WTC11 (cell line): ENCODE measurements around the gene LRRC7. TPM values are rescaled to one million over a fixed set of nuclear protein-coding genes. Genes with fewer than 3 reads are reported as not detected.

Experiments
- ATAC-seq: fragments of 200-7000 bp; cut with Tn5 transposase; 2 replicates; pipeline ENCODE4 v1.10.0; 2021; ENCODE audit warnings: mild to moderate bottlenecking, moderate library complexity
- CTCF ChIA-PET: fragments of 300-600 bp; sonication (Branson Sonifier 250); formaldehyde crosslinking; loops from one replicate; lab custom pipeline; 2021; ENCODE audit warnings: antibody characterized with exemption; lab: Charles Lee
- POLR2A ChIA-PET: fragments of 350-600 bp; sonication (Branson Sonifier 250); formaldehyde crosslinking; loops from one replicate; lab custom pipeline; 2021; ENCODE audit warnings: antibody characterized with exemption; lab: Charles Lee
- DNase-seq: peaks from one replicate; pipeline ENCODE4 v3.0.0; 2021; ENCODE audit warnings: low spot score
- H3K27ac Mint-ChIP-seq: 2 replicates; pipeline ENCODE4 v1.8.0; 2021; ENCODE audit warnings: mixed read lengths
- H3K27me3 Mint-ChIP-seq: 2 replicates; pipeline ENCODE4 v1.8.0; 2021; ENCODE audit warnings: low read depth, mild to moderate bottlenecking, moderate library complexity, mixed read lengths
- H3K36me3 Mint-ChIP-seq: 2 replicates; pipeline ENCODE4 v1.8.0; 2021; ENCODE audit warnings: mixed read lengths
- H3K4me1 Mint-ChIP-seq: 2 replicates; pipeline ENCODE4 v1.8.0; 2022; ENCODE audit warnings: mixed read lengths
- H3K4me3 Mint-ChIP-seq: 2 replicates; pipeline ENCODE4 v1.8.0; 2021; ENCODE audit warnings: mild to moderate bottlenecking, moderate library complexity, mixed read lengths
- H3K9me3 Mint-ChIP-seq: 2 replicates; pipeline ENCODE4 v1.8.0; 2021; ENCODE audit warnings: mixed read lengths
- ARID4B ChIP-seq: sonication (generic); formaldehyde crosslinking; IDR thresholded peaks from 2 replicates; pipeline ENCODE4 v1.8.0; 2023; ENCODE audit warnings: missing genetic modification reagents, mild to moderate bottlenecking, borderline replicate concordance
- ATF2 ChIP-seq: sonication (generic); formaldehyde crosslinking; IDR thresholded peaks from 2 replicates; pipeline ENCODE4 v1.8.1; 2022; ENCODE audit warnings: low read depth, missing genetic modification reagents, borderline replicate concordance
- ATF3 ChIP-seq: sonication (generic); formaldehyde crosslinking; conservative IDR thresholded peaks from 2 replicates; pipeline ENCODE4 v1.8.1; 2022; ENCODE audit warnings: mild to moderate bottlenecking, missing genetic modification reagents
- CTCF ChIP-seq: fragments of 200-600 bp; IDR thresholded peaks from 2 replicates; pipeline ENCODE4 v1.8.0; 2022; ENCODE audit warnings: antibody characterized with exemption
- ELF4 ChIP-seq: sonication (generic); formaldehyde crosslinking; IDR thresholded peaks from 2 replicates; pipeline ENCODE4 v1.8.1; 2022; ENCODE audit warnings: low read depth, mild to moderate bottlenecking, moderate library complexity, missing genetic modification reagents
- ETV6 ChIP-seq: sonication (generic); formaldehyde crosslinking; IDR thresholded peaks from 2 replicates; pipeline ENCODE4 v1.8.1; 2022; ENCODE audit warnings: mild to moderate bottlenecking, missing genetic modification reagents
- GRHL2 ChIP-seq: fragments of 250-450 bp; sonication (Bioruptor Pico); IDR thresholded peaks from 2 replicates; pipeline ENCODE4 v1.8.0; 2022; ENCODE audit warnings: mild to moderate bottlenecking, moderate library complexity; ENCODE audit not compliant: insufficient replicate concordance, severe bottlenecking
- JUN ChIP-seq: sonication (generic); formaldehyde crosslinking; IDR thresholded peaks from 2 replicates; pipeline ENCODE4 v1.8.0; 2023; ENCODE audit warnings: mild to moderate bottlenecking, missing genetic modification reagents
- NFE2L1 ChIP-seq: sonication (generic); formaldehyde crosslinking; IDR thresholded peaks from 2 replicates; pipeline ENCODE4 v1.8.1; 2023; ENCODE audit warnings: missing genetic modification reagents
- NR1H2 ChIP-seq: sonication (generic); formaldehyde crosslinking; IDR thresholded peaks from 2 replicates; pipeline ENCODE4 v1.9.0; 2021; ENCODE audit warnings: mild to moderate bottlenecking, moderate library complexity, missing genetic modification reagents
- NR3C1 ChIP-seq: sonication (generic); formaldehyde crosslinking; conservative IDR thresholded peaks from 2 replicates; pipeline ENCODE4 v1.8.1; 2023; ENCODE audit warnings: low read depth, mild to moderate bottlenecking, missing genetic modification reagents
- TCF7 ChIP-seq: sonication (generic); formaldehyde crosslinking; IDR thresholded peaks from 2 replicates; pipeline ENCODE4 v1.8.0; 2022; ENCODE audit warnings: mild to moderate bottlenecking, low read depth, missing genetic modification reagents, moderate library complexity
- TEAD1 ChIP-seq: sonication (generic); formaldehyde crosslinking; IDR thresholded peaks from 2 replicates; pipeline ENCODE4 v1.8.0; 2022; ENCODE audit warnings: mild to moderate bottlenecking, missing genetic modification reagents
- TEAD4 ChIP-seq: sonication (generic); formaldehyde crosslinking; IDR thresholded peaks from 2 replicates; pipeline ENCODE4 v1.8.0; 2022; ENCODE audit warnings: mild to moderate bottlenecking, missing genetic modification reagents
- ZBTB21 ChIP-seq: sonication (generic); formaldehyde crosslinking; IDR thresholded peaks from 2 replicates; pipeline ENCODE4 v1.8.1; 2023; ENCODE audit warnings: mild to moderate bottlenecking, missing genetic modification reagents, borderline replicate concordance
- ZNF232 ChIP-seq: sonication (generic); formaldehyde crosslinking; IDR thresholded peaks from 2 replicates; pipeline ENCODE4 v1.8.0; 2022; ENCODE audit warnings: mild to moderate bottlenecking, missing genetic modification reagents
- ZNF423 ChIP-seq: fragments of 250-450 bp; sonication (Bioruptor Pico); IDR thresholded peaks from 2 replicates; pipeline ENCODE4 v2.1.2; 2022; ENCODE audit warnings: mild to moderate bottlenecking, moderate library complexity
- ZNF671 ChIP-seq: fragments of 250-450 bp; sonication (Bioruptor Pico); IDR thresholded peaks from 2 replicates; pipeline ENCODE4 v1.8.0; 2021; ENCODE audit warnings: mild to moderate bottlenecking
- total RNA-seq: library from RNA; stranded (reverse); gene quantifications from 3 replicates; pipeline ENCODE4 v1.2.3, GENCODE V29; 2021

The LRRC7 gene
- total RNA-seq, 1 experiment from 2014 or later, result not detected

DNA sequence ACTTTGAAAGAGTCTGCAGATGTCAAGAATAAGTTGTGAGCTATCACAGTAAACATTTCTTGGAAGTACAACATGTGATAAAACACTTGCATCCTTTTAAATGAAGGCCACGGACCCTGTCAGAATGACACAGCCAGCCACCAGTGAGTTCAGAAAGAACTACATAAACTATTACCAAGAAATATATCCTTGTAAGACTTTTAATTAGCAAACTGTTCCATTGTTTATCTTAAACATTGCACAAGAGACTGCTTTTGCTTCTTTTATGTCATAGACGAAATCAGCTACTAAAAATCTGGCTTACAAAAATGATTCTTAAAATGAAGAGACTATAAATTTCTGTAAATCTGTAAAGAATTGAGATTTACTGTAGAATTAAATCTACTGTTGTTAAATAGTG is 17.9 kb downstream of the LRRC7 start:
- POLR2A ChIA-PET, result no interaction called here
- Mint-ChIP-seq H3K9me3 (no peaks in the 10 kb centered on the region), H3K4me3 (no peak overlapping the region), H3K27me3 (no peaks in the 10 kb centered on the region), H3K4me1 (no peaks in the 10 kb centered on the region), H3K36me3 (no peaks in the 10 kb centered on the region), H3K27ac (no peak overlapping the region)
- no peak for DNase-seq
- CTCF ChIA-PET, result no interaction called here
- no peak for TF ChIP-seq TEAD1 (CRISPR knock-in tag)
- no peak for TF ChIP-seq NFE2L1
- TF ChIP-seq TCF7 (CRISPR knock-in tag), result no peak
- TF ChIP-seq ZNF423 (CRISPR knock-in tag), result no peak
- no peak for TF ChIP-seq NR1H2 (CRISPR knock-in tag)
- no peak for TF ChIP-seq ATF3 (CRISPR knock-in tag)
- TF ChIP-seq ZNF671, result no peak
- TF ChIP-seq CTCF, result no peak
- no peak for TF ChIP-seq ELF4 (CRISPR knock-in tag)
- no peak for TF ChIP-seq ETV6 (CRISPR knock-in tag)
- TF ChIP-seq ZBTB21, result no peak
- no peak for TF ChIP-seq ATF2 (CRISPR knock-in tag)
- TF ChIP-seq ZNF232 (CRISPR knock-in tag), result no peak
- no peak for TF ChIP-seq NR3C1 (CRISPR knock-in tag)
- no peak for TF ChIP-seq GRHL2 (CRISPR knock-in tag)
- ATAC-seq, result no peak

GRCh38 chr1:69587391-69587790 is 19.7 kb downstream of the LRRC7 start:
- no peaks in the 10 kb centered on the region for H3K36me3 Mint-ChIP-seq
- ChIA-PET CTCF (no interaction called here), POLR2A (no interaction called here)
- H3K27me3 Mint-ChIP-seq, result no peaks in the 10 kb centered on the region
- no peak overlapping the region for H3K27ac Mint-ChIP-seq
- H3K4me3 Mint-ChIP-seq, result no peak overlapping the region
- ATAC-seq, result no peak
- H3K4me1 Mint-ChIP-seq, result no peaks in the 10 kb centered on the region
- TF ChIP-seq ATF2 (CRISPR knock-in tag) (no peak), TEAD4 (CRISPR knock-in tag) (no peak), ZNF671 (no peak), JUN (CRISPR knock-in tag) (no peak), ARID4B (CRISPR knock-in tag) (no peak)
- TF ChIP-seq, all 79 proteins: peak for 0
- no peak for DNase-seq
- H3K9me3 Mint-ChIP-seq, result no peaks in the 10 kb centered on the region
